Coronary artery (tissue), 2 donors: ENCODE data around the gene MAGEA9.
"Not testable (repeated sequence)": the region's sequence is repeated elsewhere in the genome, so short reads cannot be mapped to it uniquely, and the experiment has no call there.

Experiments used
- DNase-seq: peaks from one replicate; pipeline ENCODE4 v3.0.0-alpha.2; 2017; ENCODE audit warnings: low spot score
- H3K27ac ChIP-seq, 2 donors: fragments of 200-600 bp; sonication (generic); one replicate each; pipeline ENCODE4 v1.5.1; 2016 to 2019
- H3K4me3 ChIP-seq: fragments of 200-600 bp; sonication (generic); 2 replicates; pipeline ENCODE4 v1.5.1; 2016; ENCODE audit warnings: mild to moderate bottlenecking, moderate library complexity
- TF ChIP-seq, protein P1 (sequence below): fragments of 200-600 bp; sonication (generic); IDR thresholded peaks from one replicate; pipeline ENCODE4 v1.5.1; 2019; ENCODE audit warnings: antibody characterized with exemption

The MAGEA9 gene

DNA sequence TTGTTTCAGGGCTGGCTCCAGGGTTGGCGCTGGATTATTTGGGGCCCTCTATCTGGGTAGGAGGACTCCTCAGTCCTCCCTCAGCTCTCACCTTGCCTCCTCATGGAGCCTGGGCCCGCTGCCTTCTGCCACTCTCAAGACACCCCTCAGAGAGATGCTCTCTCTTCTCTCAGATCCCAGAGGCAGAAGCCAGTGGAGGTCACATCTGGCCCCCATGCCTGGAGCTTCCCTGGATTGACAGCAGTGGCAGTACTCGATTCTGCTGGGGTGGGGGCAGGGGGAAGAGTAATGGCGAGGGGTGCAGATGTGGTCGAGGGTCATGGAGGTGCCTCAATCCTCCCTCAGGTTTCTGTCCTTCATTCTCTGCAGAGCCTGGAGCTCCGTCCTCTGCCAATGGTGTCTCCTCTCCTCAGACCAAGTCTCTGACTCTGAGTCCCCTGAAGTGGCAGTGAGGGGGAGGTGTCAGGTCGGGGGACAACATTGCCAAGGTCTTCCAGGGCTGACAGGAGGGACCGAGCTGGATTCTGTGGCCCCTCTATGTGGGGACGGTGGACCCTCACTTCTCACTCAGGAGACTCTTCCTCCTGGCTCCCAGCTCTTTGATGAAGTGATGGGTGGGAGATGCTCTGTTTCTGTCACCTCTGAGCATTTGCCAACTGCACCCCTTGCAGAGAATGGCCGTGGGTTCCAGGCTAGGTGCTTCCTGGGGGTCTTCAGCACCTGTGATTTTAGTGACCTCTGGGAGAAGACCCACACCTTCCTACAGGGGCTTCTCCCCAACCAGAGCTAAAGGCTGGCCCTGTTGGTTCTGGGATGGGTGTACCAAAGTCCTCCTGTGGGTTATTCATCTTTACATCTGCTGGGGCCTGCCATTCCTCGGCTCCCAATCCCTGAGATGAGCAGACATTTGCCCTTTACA lies 18.8 kb upstream of the MAGEA9 start:
- H3K27ac ChIP-seq: no peak overlapping the region
- DNase-seq: peak; percentile 70
- TF ChIP-seq, protein P1, sequence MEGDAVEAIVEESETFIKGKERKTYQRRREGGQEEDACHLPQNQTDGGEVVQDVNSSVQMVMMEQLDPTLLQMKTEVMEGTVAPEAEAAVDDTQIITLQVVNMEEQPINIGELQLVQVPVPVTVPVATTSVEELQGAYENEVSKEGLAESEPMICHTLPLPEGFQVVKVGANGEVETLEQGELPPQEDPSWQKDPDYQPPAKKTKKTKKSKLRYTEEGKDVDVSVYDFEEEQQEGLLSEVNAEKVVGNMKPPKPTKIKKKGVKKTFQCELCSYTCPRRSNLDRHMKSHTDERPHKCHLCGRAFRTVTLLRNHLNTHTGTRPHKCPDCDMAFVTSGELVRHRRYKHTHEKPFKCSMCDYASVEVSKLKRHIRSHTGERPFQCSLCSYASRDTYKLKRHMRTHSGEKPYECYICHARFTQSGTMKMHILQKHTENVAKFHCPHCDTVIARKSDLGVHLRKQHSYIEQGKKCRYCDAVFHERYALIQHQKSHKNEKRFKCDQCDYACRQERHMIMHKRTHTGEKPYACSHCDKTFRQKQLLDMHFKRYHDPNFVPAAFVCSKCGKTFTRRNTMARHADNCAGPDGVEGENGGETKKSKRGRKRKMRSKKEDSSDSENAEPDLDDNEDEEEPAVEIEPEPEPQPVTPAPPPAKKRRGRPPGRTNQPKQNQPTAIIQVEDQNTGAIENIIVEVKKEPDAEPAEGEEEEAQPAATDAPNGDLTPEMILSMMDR: no peak

DNA sequence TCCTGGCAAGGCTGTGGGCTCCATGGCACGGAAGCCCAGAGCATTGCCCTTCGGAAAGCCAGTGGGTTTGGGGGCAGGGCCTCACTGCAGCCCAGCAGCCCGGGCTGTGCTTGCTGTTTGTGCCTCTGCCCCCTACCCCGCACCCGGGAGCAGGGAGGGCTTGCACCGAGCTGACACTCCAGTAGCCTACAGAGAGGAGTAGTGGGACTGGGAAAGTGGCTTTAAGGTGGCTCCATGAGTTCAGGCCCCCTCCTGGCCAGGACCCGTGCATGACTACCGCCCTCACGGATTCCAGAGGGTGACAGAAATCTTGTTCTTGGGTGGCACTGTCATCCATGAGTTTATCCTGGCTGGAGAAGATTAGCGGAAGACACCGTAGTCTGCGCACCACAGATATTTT lies 11.4 kb upstream of the MAGEA9 start:
- H3K27ac ChIP-seq, H3K4me3 ChIP-seq, DNase-seq: not testable (repeated sequence)

More for the DNA sequence above, 18.8 kb upstream of the MAGEA9 start:
- H3K4me3 ChIP-seq: no peak overlapping the region

DNA sequence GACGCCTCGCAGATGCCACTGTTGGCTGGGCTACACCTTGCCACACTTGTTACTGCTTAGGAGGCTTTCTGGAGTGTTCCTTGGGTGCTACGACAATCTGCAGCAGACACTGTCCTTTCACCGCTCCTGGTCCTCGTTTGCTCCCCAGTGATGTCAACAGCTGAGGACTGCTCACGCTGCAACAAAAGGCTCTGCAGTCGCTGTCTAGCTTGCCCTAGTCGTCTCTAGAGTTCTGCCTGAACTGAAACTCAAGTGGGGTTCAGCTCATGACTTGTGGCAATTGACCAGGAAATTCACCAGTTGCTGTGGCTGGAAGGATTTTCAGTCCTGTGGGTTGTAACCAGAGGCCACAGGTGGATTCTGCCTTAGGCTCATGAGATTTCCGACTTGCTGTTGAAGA lies 8.7 kb upstream of the MAGEA9 start:
- not testable (repeated sequence) for H3K4me3 ChIP-seq

DNA sequence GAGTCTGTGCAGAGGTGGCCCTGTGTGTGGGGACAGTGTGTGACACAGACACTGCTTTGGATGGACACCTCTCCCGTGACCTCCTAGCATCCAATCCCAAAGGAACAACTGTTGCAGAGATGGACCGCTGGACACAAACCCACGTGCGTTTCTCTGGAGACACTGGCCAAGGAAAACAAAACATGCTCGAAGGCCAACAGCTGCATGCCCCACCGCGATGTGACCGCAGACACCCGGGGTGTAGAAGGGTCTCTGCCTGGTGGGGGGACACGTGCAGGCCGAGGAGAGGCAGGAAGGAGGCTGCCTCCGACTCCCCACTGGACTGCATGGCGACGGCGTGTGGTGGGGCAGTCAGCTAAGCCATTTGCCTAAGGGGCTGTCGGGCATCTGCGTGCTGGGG lies 8.0 kb upstream of the MAGEA9 start, which contains the start of gene HSFX1:
HSFX1 (plus strand) TSS at position 301 of the 400 bp plus-strand sequence. CDS start 614 bp downstream, outside the sequence.
- not testable (repeated sequence) for H3K4me3 ChIP-seq, H3K27ac ChIP-seq, DNase-seq

More for the DNA sequence above, 8.7 kb upstream of the MAGEA9 start:
- H3K27ac ChIP-seq, DNase-seq: not testable (repeated sequence)

DNA sequence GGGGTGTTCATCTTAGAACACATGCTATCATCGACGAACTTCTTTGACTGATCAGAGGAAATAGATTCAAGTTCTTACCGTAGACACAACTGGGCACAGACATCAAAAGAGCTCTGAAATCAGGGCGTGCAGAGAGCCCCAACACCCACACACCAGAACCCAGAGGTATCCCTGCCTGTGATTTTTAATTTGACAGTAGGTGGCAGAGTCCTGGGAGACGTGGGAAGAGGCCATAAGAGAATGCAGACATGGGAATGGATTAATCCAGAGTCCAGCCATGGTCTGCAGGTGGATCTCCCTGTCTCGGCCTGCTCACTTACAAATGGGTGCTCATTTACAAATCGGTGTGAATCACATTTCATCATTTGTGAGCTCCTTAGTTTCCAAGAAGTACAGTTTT lies 3.7 kb upstream of the MAGEA9 start:
- H3K4me3 ChIP-seq, DNase-seq: not testable (repeated sequence)

DNA sequence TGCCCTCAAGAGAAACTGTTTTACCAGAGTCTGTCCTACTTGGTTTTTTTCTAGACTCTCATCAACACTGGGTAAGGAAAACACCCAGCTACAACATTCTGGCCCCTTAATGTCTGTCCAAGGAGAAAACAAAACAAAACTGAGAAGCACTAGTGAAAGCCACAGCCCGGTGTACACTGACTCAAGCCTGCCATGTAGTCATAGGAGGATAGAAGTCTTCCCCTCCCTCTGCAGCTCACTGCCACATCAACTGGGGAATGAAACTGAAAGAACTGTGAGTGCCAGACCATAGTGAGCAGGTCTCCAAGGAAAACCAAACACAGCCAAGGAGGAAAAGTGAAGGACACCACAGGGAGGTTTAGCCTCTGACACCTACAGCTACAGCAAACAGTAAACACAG lies 13.8 kb downstream of the MAGEA9 start:
- not testable (repeated sequence) for H3K27ac ChIP-seq, H3K4me3 ChIP-seq, DNase-seq

More for the DNA sequence above, 3.7 kb upstream of the MAGEA9 start:
- not testable (repeated sequence) for H3K27ac ChIP-seq

DNA sequence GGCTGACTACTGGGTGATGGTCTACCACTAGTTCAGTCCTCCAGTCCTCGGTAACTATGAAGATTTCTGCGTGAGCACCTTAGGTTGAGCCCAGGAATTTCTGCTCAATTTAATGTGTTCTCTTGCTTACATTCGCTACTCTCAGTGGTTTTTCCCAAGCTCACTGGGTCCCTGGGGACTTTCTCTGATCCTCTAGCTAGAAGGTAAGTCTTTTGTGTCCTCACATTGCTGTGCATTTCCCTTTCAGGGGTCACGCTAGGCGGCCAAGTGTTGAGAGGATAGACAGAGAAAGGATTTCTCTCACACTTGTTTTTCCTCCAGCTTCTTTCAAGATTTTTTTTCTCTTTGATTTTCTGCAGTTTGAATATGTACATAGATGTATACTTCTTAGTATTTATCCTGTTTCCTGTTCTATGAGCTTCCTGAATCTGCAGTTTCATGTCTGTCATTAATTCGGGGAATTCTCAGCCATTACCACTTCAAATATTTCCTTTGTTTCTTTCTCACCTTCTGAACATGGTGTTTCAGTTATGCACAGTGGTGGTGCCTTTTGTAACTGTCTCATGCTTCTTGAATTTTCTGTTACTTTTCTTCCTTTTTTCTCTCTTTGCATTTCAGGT lies 17.5 kb downstream of the MAGEA9 start:
- TF ChIP-seq, protein P1: no peak
- Histone ChIP-seq H3K27ac (no peak overlapping the region), H3K4me3 (no peak overlapping the region)
- no peak for DNase-seq

DNA sequence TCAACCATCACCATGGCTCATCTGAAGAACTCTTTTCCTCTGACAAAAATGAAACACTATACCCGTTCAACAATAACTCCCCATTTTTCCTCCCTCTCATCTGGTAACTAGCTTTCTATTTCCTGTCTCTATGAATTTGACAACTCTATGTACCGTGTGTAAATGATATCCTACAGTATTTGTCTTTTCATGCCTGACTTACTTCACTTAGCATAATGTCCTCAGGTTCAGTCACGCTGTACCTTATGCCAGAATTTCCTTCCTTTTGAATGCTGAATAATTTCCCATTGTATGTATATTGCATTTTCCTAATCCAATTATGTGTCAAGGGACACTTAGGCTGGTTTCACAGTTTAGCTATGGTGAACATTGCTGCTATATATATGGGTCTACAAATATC lies 18.2 kb downstream of the MAGEA9 start:
- Histone ChIP-seq H3K27ac (no peak overlapping the region), H3K4me3 (no peak overlapping the region)
- DNase-seq: no peak
- TF ChIP-seq, protein P1: no peak

DNA sequence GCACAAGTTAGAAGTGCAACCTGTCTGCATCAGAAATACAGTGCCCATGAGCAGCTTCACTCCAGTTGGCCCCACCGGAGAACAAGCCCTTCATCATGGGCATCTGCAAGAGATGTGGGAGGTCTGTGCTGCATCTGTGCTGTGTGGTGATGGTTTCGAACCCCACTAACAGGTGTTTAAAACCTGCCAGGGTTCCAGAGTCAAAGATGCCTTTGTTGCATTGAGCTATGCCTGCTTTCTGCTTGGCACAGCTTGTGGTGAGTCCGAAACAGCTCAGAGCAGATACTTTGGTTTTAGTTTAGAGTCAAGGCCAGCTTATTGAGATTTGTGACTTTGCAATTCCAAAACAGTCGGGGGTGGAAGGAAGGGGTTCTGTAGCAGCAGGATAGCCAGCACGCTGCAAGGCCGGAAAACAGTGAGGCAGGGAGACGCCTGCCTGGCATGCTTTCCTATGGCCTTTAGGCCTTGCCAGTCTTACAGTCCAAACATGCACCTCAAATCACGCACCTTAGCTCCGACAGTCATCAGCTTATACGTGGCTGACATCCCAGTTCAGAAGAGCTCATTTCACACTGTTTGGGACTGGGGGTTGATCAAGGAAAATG lies 21.8 kb downstream of the MAGEA9 start:
- TF ChIP-seq, protein P1: no peak
- H3K27ac ChIP-seq: no peak overlapping the region
- DNase-seq: no peak
- no peak overlapping the region for H3K4me3 ChIP-seq
